ENCODE data around the gene TMEM260.

GRCh38 chr14:56678838-56679237 is 99.2 kb downstream of the TMEM260 start:
- TF ChIP-seq, protein P1, sequence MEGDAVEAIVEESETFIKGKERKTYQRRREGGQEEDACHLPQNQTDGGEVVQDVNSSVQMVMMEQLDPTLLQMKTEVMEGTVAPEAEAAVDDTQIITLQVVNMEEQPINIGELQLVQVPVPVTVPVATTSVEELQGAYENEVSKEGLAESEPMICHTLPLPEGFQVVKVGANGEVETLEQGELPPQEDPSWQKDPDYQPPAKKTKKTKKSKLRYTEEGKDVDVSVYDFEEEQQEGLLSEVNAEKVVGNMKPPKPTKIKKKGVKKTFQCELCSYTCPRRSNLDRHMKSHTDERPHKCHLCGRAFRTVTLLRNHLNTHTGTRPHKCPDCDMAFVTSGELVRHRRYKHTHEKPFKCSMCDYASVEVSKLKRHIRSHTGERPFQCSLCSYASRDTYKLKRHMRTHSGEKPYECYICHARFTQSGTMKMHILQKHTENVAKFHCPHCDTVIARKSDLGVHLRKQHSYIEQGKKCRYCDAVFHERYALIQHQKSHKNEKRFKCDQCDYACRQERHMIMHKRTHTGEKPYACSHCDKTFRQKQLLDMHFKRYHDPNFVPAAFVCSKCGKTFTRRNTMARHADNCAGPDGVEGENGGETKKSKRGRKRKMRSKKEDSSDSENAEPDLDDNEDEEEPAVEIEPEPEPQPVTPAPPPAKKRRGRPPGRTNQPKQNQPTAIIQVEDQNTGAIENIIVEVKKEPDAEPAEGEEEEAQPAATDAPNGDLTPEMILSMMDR (IDR thresholded peaks at IDR 0.05 in 8 of 11, conservative IDR thresholded peaks at IDR 0.05 in 3 of 11): no peak
- TF ChIP-seq POLR2A (IDR thresholded peaks at IDR 0.05) (no peak), POLR2AphosphoS5 (IDR thresholded peaks at IDR 0.05) (no peak)

All from spleen (tissue), 7 donors.